Adrenal gland (tissue), 12 donors: ENCODE data around the gene IMP3. TPM values are rescaled to one million over a fixed set of nuclear protein-coding genes. Genes with fewer than 3 reads are reported as not detected.
A peak's percentile ranks its signal among the peaks of the same experiment; 100 is the strongest.

Experiments
- DNase-seq, 7 donors: peaks; one replicate each; pipeline ENCODE4 v3.0.0-alpha.2; 2019 to 2020
- H3K27ac ChIP-seq, 5 donors: fragments of 200-600 bp; sonication (generic) in 4 of 5; 1 replicate in 3 of 5; 2 replicates in 2 of 5; pipeline versions ENCODE4 v1.5.1 to v1.8.0; 2016 to 2020; ENCODE audit warnings: mild to moderate bottlenecking in 1 of 5
- H3K27me3 ChIP-seq: fragments of 200-600 bp; 2 replicates; pipeline ENCODE4 v1.8.0; 2021
- H3K36me3 ChIP-seq, 2 donors: fragments of 200-600 bp; replicated peaks in 1 of 2; 1 replicate in 1 of 2; 2 replicates in 1 of 2; pipeline versions ENCODE4 v1.5.1 to v1.8.0; 2018 to 2022
- H3K4me1 ChIP-seq, 2 donors: fragments of 200-600 bp; replicated peaks in 1 of 2; 1 replicate in 1 of 2; 2 replicates in 1 of 2; pipeline versions ENCODE4 v1.5.1 to v1.8.0; 2018 to 2021
- H3K4me3 ChIP-seq, 4 donors: fragments of 200-600 bp; sonication (generic) in 3 of 4; one replicate each; pipeline ENCODE4 v1.5.1; 2016 to 2018
- H3K9me3 ChIP-seq, 3 donors: fragments of 200-600 bp; sonication (generic) in 1 of 3; replicated peaks in 1 of 3; 1 replicate in 2 of 3; 2 replicates in 1 of 3; pipeline versions ENCODE4 v1.5.1 to v1.8.0; 2016 to 2021
- CTCF ChIP-seq, 6 experiments: fragments of 450-650 bp in 4 of 6; fragments of 200-600 bp in 2 of 6; sonication (generic) in 1 of 6; IDR thresholded peaks; 1 replicate in 5 of 6; 2 replicates in 1 of 6; pipeline versions ENCODE4 v1.5.1 to v1.8.0; 2016 to 2021; ENCODE audit warnings: antibody characterized with exemption in 6 of 6, mild to moderate bottlenecking in 2 of 6, moderate library complexity in 1 of 6
- POLR2A ChIP-seq, 2 donors: fragments of 450-650 bp; IDR thresholded peaks; one replicate each; pipeline ENCODE4 v1.6.1; 2017; ENCODE audit warnings: antibody characterized with exemption in 2 of 2, mild to moderate bottlenecking in 2 of 2, moderate library complexity in 1 of 2
- WGBS, 4 donors: extraction: QIAGEN DNeasy Blood & Tissue Kit in 2 of 4; methylation state at CpG; one replicate each; pipeline versions ENCODE4 v1.1.5 to v1.1.7; 2013 to 2017; 5-methylcytosine and 5-hydroxymethylcytosine counted together
- intact Hi-C, 2 donors: fragments of 100-400 bp; cut with DNase I; formaldehyde crosslinking; loops; one replicate each; pipeline versions ENCODE4 v1.14.1 to v1.15.0; 2022 to 2023
- polyA plus RNA-seq, 3 donors: library from polyadenylated mRNA; stranded (reverse); fragments of 200-250 nt in 2 of 3; fragments of 350-450 nt in 1 of 3; fragmentation: Illumina TruSeq in 1 of 3; extraction: RNeasy Lipid Tissue Mini Kit (QIAGEN cat#74804) in 1 of 3; gene quantifications; one replicate each; pipeline ENCODE4 v1.2.3, GENCODE V29; 2013 to 2014
- total RNA-seq, 9 donors: library from RNA; depleted of rRNA in 4 of 9; stranded (reverse); fragments of >200 nt in 4 of 9; fragments of 120-200 nt in 1 of 9; fragmentation: NEBNext Ultra II Directional in 1 of 9; extraction: Animal tissue kit (Norgen Biotek cat#: 25700) in 1 of 9; gene quantifications; one replicate each; pipeline versions ENCODE4 v1.1.0 to v1.2.4, GENCODE V29; 2013 to 2023
- donor health status: healthy with polysubstance abuse.
- donor health status: Bipolar disorder and iron deficiency.
- donor health status: DM: yes; HTN: yes; CAD: no.
- donor health status: DM: no; HTN: no; CAD: no.
- donor health status: DM: no; HTN: no; CAD: no.
- donor health status: DM: yes; HTN: yes; CAD: no.

The IMP3 gene
- total and polyA plus RNA-seq, 12 donors, result 49.8 to 161 (median 84.0) TPM

- no peak for TF ChIP-seq POLR2A (IDR thresholded peaks at IDR 0.05)
- no peak for TF ChIP-seq CTCF (IDR thresholded peaks at IDR 0.05)
- Histone ChIP-seq H3K4me3 (peak overlapping the region; percentile 13 to 99 (median 51)), H3K27ac (peak overlapping the region; percentile 94 to 98 (median 96)), H3K9me3 (no peaks in the 10 kb centered on the region), H3K4me1 (peaks cover 32 to 44% of the 10 kb centered on the region in 2 donors), H3K27me3 (no peaks in the 10 kb centered on the region), H3K36me3 (no peaks in the 10 kb centered on the region)
- intact Hi-C loops, result no loop called here
- peak in 6 of 7 donors; percentile 40 to 75 (median 52) for DNase-seq
- 0 to 2% (median 0%) methylated on average over 9 to 26 of the region's 26 CpGs for WGBS, 4 donors
Observed at GRCh38 chr15:75646944-75647364, 6.9 kb upstream of the IMP3 start.

GRCh38 chr15:75646112-75646943, 6.3 kb upstream of the IMP3 start:
- Histone ChIP-seq H3K4me1 (peaks cover 26 to 38% of the 10 kb centered on the region in 2 donors), H3K9me3 (no peaks in the 10 kb centered on the region), H3K27ac (peak overlapping the region; percentile 94 to 98 (median 96)), H3K4me3 (peak overlapping the region in 3 of 4 donors; percentile 31 to 99 (median 71)), H3K27me3 (no peaks in the 10 kb centered on the region), H3K36me3 (no peaks in the 10 kb centered on the region)
- no peak for TF ChIP-seq CTCF (IDR thresholded peaks at IDR 0.05)
- no peak for TF ChIP-seq POLR2A (IDR thresholded peaks at IDR 0.05)
- intact Hi-C loops, result no loop called here
- WGBS, 4 donors, result 23 to 47% (median 40%) methylated on average over 4 to 5 of the region's 5 CpGs
- DNase-seq, result no peak

- 70 to 84% (median 80%) methylated on average over 2 of the region's 2 CpGs for WGBS, 4 donors
- H3K36me3 ChIP-seq, result no peaks in the 10 kb centered on the region
- TF ChIP-seq POLR2A (IDR thresholded peaks at IDR 0.05) (no peak), CTCF (IDR thresholded peaks at IDR 0.05) (no peak)
- no peaks in the 10 kb centered on the region for H3K9me3 ChIP-seq
- no peak overlapping the region for H3K27ac ChIP-seq
- H3K4me3 ChIP-seq, result no peak overlapping the region
- peaks cover 6 to 26% of the 10 kb centered on the region in 2 donors for H3K4me1 ChIP-seq
- no peak for DNase-seq
- no peaks in the 10 kb centered on the region for H3K27me3 ChIP-seq
- intact Hi-C loops, result no loop called here
Observed at GRCh38 chr15:75644376-75644775, 4.4 kb upstream of the IMP3 start.

- Histone ChIP-seq H3K4me1 (peaks cover 15 to 40% of the 10 kb centered on the region in 2 donors), H3K36me3 (no peaks in the 10 kb centered on the region), H3K9me3 (no peaks in the 10 kb centered on the region), H3K4me3 (no peak overlapping the region), H3K27ac (no peak overlapping the region), H3K27me3 (no peaks in the 10 kb centered on the region)
- intact Hi-C loops, result no loop called here
- peak in 1 of 7 donors; percentile 48 for DNase-seq
- no peak for TF ChIP-seq POLR2A (IDR thresholded peaks at IDR 0.05)
- TF ChIP-seq CTCF (IDR thresholded peaks at IDR 0.05), result no peak
- 69 to 80% (median 76%) methylated on average over 5 of the region's 5 CpGs for WGBS, 4 donors
Observed at GRCh38 chr15:75641603-75642002, 1.6 kb upstream of the IMP3 start.
